GM23338 (cell line): ENCODE data around the gene FANCF.

Source experiments
- EZH2 ChIP-seq: fragments of 200-600 bp; sonication (generic); IDR thresholded peaks from one replicate; pipeline ENCODE4 v1.8.0; 2017; ENCODE audit warnings: antibody characterized with exemption, mild to moderate bottlenecking, low read depth; ENCODE audit not compliant: unreplicated experiment
- EZH2phosphoT487 ChIP-seq: fragments of 200-600 bp; sonication (generic); IDR thresholded peaks from one replicate; pipeline ENCODE4 v1.8.1; 2018; ENCODE audit warnings: antibody characterized with exemption; ENCODE audit not compliant: unreplicated experiment
- POLR2AphosphoS5 ChIP-seq: IDR thresholded peaks from 2 replicates; pipeline ENCODE4 v1.6.1; 2016; ENCODE audit warnings: antibody characterized with exemption, low read depth
- ZNF331 ChIP-seq: fragments of 250-450 bp; sonication (Bioruptor Pico); IDR thresholded peaks from 2 replicates; pipeline ENCODE4 v1.5.0; 2020; ENCODE audit warnings: low read depth, mild to moderate bottlenecking, moderate library complexity
- TF ChIP-seq, protein P1 (sequence below), 2 experiments: fragments of 200-600 bp in 1 of 2; sonication (generic) in 1 of 2; conservative IDR thresholded peaks; 2 replicates each; pipeline versions ENCODE4 v1.5.1 to v1.6.1; 2016 to 2017; ENCODE audit warnings: antibody characterized with exemption in 2 of 2, low read depth in 2 of 2, mild to moderate bottlenecking in 2 of 2, moderate library complexity in 1 of 2

DNA sequence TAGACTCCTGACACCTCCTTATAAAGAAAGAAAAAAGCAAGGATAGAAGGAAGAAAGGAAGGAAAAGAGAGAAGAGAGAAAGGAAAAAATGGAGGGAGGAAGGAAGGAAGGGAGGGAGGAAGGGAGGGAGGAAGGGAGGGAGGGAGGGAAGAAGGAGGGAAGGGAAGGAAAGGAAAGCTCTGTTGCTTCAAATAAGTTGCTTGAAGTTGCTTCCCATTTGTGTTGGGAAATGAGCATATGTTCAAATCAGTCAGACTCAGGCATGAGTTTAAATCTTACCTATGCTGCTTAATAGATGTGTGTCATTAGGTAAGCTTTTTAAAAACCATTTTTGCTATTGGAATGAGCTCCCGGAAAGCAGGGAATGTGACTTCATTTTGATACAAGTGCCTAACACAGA is 34.2 kb upstream of the FANCF start:
- TF ChIP-seq POLR2AphosphoS5: no peak
- TF ChIP-seq, protein P1, sequence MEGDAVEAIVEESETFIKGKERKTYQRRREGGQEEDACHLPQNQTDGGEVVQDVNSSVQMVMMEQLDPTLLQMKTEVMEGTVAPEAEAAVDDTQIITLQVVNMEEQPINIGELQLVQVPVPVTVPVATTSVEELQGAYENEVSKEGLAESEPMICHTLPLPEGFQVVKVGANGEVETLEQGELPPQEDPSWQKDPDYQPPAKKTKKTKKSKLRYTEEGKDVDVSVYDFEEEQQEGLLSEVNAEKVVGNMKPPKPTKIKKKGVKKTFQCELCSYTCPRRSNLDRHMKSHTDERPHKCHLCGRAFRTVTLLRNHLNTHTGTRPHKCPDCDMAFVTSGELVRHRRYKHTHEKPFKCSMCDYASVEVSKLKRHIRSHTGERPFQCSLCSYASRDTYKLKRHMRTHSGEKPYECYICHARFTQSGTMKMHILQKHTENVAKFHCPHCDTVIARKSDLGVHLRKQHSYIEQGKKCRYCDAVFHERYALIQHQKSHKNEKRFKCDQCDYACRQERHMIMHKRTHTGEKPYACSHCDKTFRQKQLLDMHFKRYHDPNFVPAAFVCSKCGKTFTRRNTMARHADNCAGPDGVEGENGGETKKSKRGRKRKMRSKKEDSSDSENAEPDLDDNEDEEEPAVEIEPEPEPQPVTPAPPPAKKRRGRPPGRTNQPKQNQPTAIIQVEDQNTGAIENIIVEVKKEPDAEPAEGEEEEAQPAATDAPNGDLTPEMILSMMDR (conservative IDR thresholded peaks at IDR 0.05; ENCODE audit: low read depth in 2 of 2): no peak
- TF ChIP-seq EZH2: no peak
- TF ChIP-seq EZH2phosphoT487: no peak
- no peak for TF ChIP-seq ZNF331
